GM23248 (cell line): Measurements from ENCODE around the gene PNMT. TPM values are rescaled to one million over a fixed set of nuclear protein-coding genes. Genes with fewer than 3 reads are reported as not detected.
A peak's percentile ranks its signal among the peaks of the same experiment; 100 is the strongest.

ENCODE experiments used
- DNase-seq: peaks from one replicate; pipeline ENCODE4 v3.0.0-alpha.2; 2015
- H2AFZ ChIP-seq: fragments of 200-600 bp; sonication (generic); 2 replicates; pipeline ENCODE4 v1.6.1; 2016; ENCODE audit warnings: antibody characterized with exemption
- H3F3A ChIP-seq: fragments of 200-600 bp; sonication (generic); 2 replicates; pipeline ENCODE4 v1.6.1; 2016; ENCODE audit warnings: mild to moderate bottlenecking, antibody characterized with exemption, mixed run types; ENCODE audit not compliant: insufficient read depth
- H3K27ac ChIP-seq: fragments of 200-600 bp; sonication (generic); 2 replicates; pipeline ENCODE4 v1.5.1; 2016; ENCODE audit warnings: mild to moderate bottlenecking
- H3K27me3 ChIP-seq: fragments of 200-600 bp; sonication (generic); replicated peaks from 2 replicates; pipeline ENCODE4 v1.6.1; 2016; ENCODE audit warnings: mild to moderate bottlenecking; ENCODE audit not compliant: insufficient read depth
- H3K36me3 ChIP-seq: fragments of 200-600 bp; sonication (generic); 2 replicates; pipeline ENCODE4 v1.6.1; 2016; ENCODE audit warnings: low read depth, mild to moderate bottlenecking
- H3K4me1 ChIP-seq: fragments of 200-600 bp; sonication (generic); 2 replicates; pipeline ENCODE4 v1.6.1; 2016; ENCODE audit warnings: mild to moderate bottlenecking; ENCODE audit not compliant: insufficient read depth
- H3K4me2 ChIP-seq: fragments of 200-600 bp; sonication (generic); one replicate; pipeline ENCODE4 v1.6.1; 2016; ENCODE audit warnings: mild to moderate bottlenecking; ENCODE audit not compliant: unreplicated experiment
- H3K4me3 ChIP-seq: fragments of 200-600 bp; sonication (generic); 2 replicates; pipeline ENCODE4 v1.5.1; 2016; ENCODE audit warnings: mild to moderate bottlenecking
- H3K79me2 ChIP-seq: fragments of 200-600 bp; sonication (generic); 2 replicates; pipeline ENCODE4 v1.6.1; 2016; ENCODE audit warnings: mild to moderate bottlenecking; ENCODE audit not compliant: insufficient read depth
- H3K9ac ChIP-seq: fragments of 200-600 bp; sonication (generic); 2 replicates; pipeline ENCODE4 v1.6.1; 2016; ENCODE audit warnings: mild to moderate bottlenecking
- H3K9me2 ChIP-seq: fragments of 200-600 bp; sonication (generic); 2 replicates; pipeline ENCODE4 v1.6.1; 2016; ENCODE audit warnings: mixed run types, mild to moderate bottlenecking, moderate library complexity; ENCODE audit not compliant: insufficient read depth
- H3K9me3 ChIP-seq: fragments of 200-600 bp; sonication (generic); one replicate; pipeline ENCODE4 v1.6.1; 2017; ENCODE audit warnings: low read depth
- H4K20me1 ChIP-seq: fragments of 200-600 bp; sonication (generic); 2 replicates; pipeline ENCODE4 v1.6.0; 2016; ENCODE audit not compliant: insufficient read depth
- EZH2 ChIP-seq: fragments of 200-600 bp; sonication (generic); IDR thresholded peaks from 2 replicates; pipeline ENCODE4 v1.6.1; 2018; ENCODE audit warnings: antibody characterized with exemption, mild to moderate bottlenecking; ENCODE audit not compliant: insufficient read depth, poor library complexity, severe bottlenecking
- EZH2phosphoT487 ChIP-seq: fragments of 200-600 bp; sonication (generic); IDR thresholded peaks from 2 replicates; pipeline ENCODE4 v1.6.1; 2018; ENCODE audit warnings: antibody characterized with exemption, moderate library complexity, mild to moderate bottlenecking, low read depth; ENCODE audit not compliant: insufficient read depth
- WGBS, 2 experiments: methylation state at CpG; one replicate each; pipeline ENCODE4 v1.1.6; 2015 to 2017; ENCODE audit warnings: low lambda C conversion rate in 2 of 2, low coverage in 1 of 2; ENCODE audit errors: missing lambda C conversion rate in 2 of 2; 5-methylcytosine and 5-hydroxymethylcytosine counted together
- in situ Hi-C: fragments of 300-500 bp; cut with MboI; formaldehyde crosslinking; loops from 2 replicates; pipeline ENCODE4 v1.15.0; 2020
- polyA plus RNA-seq: library from polyadenylated mRNA; unstranded; fragments of >200 nt; fragmentation: Nextera tagmentation; extraction: Ambion mirVana; gene quantifications from 2 replicates; pipeline ENCODE4 v1.2.1, GENCODE V29; 2016
- total RNA-seq: library from RNA; depleted of rRNA; stranded (reverse); fragments of >200 nt; shearing (Covaris generic); gene quantifications from 2 replicates; pipeline ENCODE4 v1.2.3, GENCODE V29; 2014

The PNMT gene
- total and polyA plus RNA-seq, 2 experiments from 2014 or later = not detected

DNA sequence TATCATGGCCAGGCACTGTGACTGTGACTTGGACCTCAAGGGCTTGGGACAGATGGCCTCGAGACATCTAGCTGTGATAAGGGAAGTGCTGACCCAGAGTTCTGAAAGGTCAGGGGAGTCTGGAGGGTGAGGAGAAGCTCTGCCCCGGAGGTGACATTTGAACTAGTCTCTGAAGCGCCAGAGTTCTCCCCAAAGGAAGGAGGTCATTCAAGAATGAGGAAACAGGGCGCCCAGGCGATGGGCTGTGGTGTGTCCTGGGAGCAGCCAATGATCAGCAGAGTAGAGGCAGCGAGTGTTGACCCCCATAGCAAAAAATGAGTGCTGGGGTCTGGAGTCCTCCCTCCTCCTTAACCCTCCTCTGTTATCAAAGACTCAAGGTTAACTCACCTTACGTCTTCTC lies 26.4 kb upstream of the PNMT start:
- DNase-seq = no peak
- Histone ChIP-seq H3K27ac (no peak overlapping the region), H3K4me1 (peaks cover 19% of the 10 kb centered on the region), H3K4me2 (no peak overlapping the region), H3K9me2 (no peaks in the 10 kb centered on the region), H3K27me3 (no peaks in the 10 kb centered on the region), H3K9ac (no peak overlapping the region), H3K79me2 (peaks cover 97% of the 10 kb centered on the region), H2AFZ (no peak overlapping the region), H3K36me3 (no peaks in the 10 kb centered on the region), H3F3A (no peaks in the 10 kb centered on the region), H3K4me3 (no peak overlapping the region), H3K9me3 (no peaks in the 10 kb centered on the region), H4K20me1 (0 out of 2 replicates have a peak, but pooled peaks cover 2% of the 10 kb centered on the region)
- in situ Hi-C loops = no loop called here
- no peak for TF ChIP-seq EZH2
- TF ChIP-seq EZH2phosphoT487 = no peak
- 89% methylated on average over 7 of the region's 7 CpGs for WGBS, 2 experiments

DNA sequence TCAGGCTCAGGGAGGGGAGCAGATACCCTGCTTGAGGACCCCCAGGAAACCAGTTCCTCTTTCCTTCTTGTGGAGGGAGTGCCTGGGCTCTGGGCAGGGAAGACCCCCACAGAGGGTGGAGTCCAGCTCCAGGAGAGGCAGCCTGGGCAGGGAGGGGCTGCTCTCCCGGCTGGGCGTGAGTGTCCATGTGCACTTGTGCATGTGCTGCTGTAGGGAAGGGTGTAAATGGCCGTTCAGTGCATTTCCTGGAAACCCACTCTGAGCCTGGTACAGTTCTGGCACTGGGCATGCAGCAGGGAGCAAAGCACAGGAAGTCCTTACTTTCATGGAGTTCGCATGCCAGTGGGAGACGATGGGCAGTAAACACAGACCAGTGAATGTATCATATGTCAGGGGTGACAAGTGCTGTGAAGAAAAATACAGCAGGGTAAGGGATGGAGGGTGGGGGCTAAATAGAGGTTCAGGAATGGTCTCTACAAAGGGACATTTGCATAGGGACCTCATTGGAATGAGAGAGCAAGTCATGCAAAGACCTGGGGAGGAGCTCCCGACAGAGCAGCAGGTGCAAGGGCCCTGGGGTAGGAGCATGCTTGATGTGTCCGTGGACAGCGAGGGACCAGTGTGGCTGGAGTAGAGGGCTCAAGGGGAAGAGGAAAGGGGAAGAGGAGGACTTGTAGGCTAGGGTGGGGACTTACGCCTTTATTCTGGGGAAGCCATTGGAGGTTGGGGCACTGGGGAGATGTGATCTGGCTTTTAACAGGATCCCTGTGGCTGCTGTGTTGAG lies 25.8 kb upstream of the PNMT start:
- DNase-seq = no peak
- H3K4me1 ChIP-seq = peaks cover 19% of the 10 kb centered on the region
- H3K27me3 ChIP-seq = no peaks in the 10 kb centered on the region
- H3K27ac ChIP-seq = no peak overlapping the region
- H3K9me3 ChIP-seq = no peaks in the 10 kb centered on the region
- TF ChIP-seq EZH2 (no peak), EZH2phosphoT487 (no peak)
- H3K79me2 ChIP-seq = peaks cover 98% of the 10 kb centered on the region
- 75 to 81% methylated on average over 9 of the region's 9 CpGs for WGBS, 2 experiments
- no peak overlapping the region for H3K4me3 ChIP-seq
- H4K20me1 ChIP-seq = 0 out of 2 replicates have a peak, but pooled peaks cover 2% of the 10 kb centered on the region
- in situ Hi-C loops = no loop called here
- H2AFZ ChIP-seq = no peak overlapping the region
- H3F3A ChIP-seq = no peaks in the 10 kb centered on the region
- no peaks in the 10 kb centered on the region for H3K36me3 ChIP-seq
- no peak overlapping the region for H3K9ac ChIP-seq
- no peaks in the 10 kb centered on the region for H3K9me2 ChIP-seq
- H3K4me2 ChIP-seq = no peak overlapping the region

DNA sequence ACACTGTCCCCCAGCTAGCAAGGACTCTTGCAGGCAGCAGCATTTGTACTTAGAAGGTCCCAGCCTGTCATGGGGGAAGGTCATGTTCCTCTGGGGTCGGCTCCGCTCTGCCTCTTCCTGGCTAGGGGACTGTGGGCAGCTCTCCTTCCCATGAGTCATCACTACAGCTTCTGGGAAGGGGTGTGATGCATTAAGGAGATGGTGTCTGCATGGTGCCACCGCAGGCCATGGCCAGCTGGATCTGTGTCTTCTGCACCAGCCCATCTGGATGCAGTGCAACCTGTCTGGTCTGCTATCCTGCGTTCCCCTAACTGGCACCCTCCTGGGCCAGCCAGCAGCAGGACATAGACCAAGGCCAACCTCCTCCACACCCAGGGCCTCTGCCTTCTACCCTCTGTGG lies 25.0 kb upstream of the PNMT start:
- H3K79me2 ChIP-seq = peaks cover 98% of the 10 kb centered on the region
- H4K20me1 ChIP-seq = 0 out of 2 replicates have a peak, but pooled peaks cover 2% of the 10 kb centered on the region
- no peaks in the 10 kb centered on the region for H3F3A ChIP-seq
- H3K4me1 ChIP-seq = peaks cover 13% of the 10 kb centered on the region
- H3K9ac ChIP-seq = no peak overlapping the region
- no peaks in the 10 kb centered on the region for H3K36me3 ChIP-seq
- H2AFZ ChIP-seq = no peak overlapping the region
- H3K4me3 ChIP-seq = no peak overlapping the region
- no peaks in the 10 kb centered on the region for H3K9me3 ChIP-seq
- H3K27ac ChIP-seq = no peak overlapping the region
- no peak overlapping the region for H3K4me2 ChIP-seq
- no peak for TF ChIP-seq EZH2
- no peak for TF ChIP-seq EZH2phosphoT487
- no peaks in the 10 kb centered on the region for H3K27me3 ChIP-seq
- peak; percentile 74 for DNase-seq
- 13 to 20% methylated on average over 4 of the region's 4 CpGs for WGBS, 2 experiments
- no peaks in the 10 kb centered on the region for H3K9me2 ChIP-seq
- in situ Hi-C loops = no loop called here

GRCh38 chr17:39647256-39647655 lies 21.0 kb upstream of the PNMT start:
- Histone ChIP-seq H3K9ac (no peak overlapping the region), H3K9me2 (no peaks in the 10 kb centered on the region), H3K4me2 (no peak overlapping the region), H3F3A (no peaks in the 10 kb centered on the region), H3K36me3 (no peaks in the 10 kb centered on the region), H3K4me3 (no peak overlapping the region), H4K20me1 (0 out of 2 replicates have a peak, but pooled peaks cover 2% of the 10 kb centered on the region), H3K9me3 (no peaks in the 10 kb centered on the region), H3K4me1 (peaks cover 5% of the 10 kb centered on the region; the same call in 1 of the 2 replicates), H3K79me2 (peaks cover 76% of the 10 kb centered on the region), H2AFZ (no peak overlapping the region), H3K27me3 (no peaks in the 10 kb centered on the region), H3K27ac (no peak overlapping the region)
- DNase-seq = no peak
- in situ Hi-C loops = no loop called here
- 64 to 66% methylated on average over 5 of the region's 5 CpGs for WGBS, 2 experiments
- TF ChIP-seq EZH2phosphoT487 (no peak), EZH2 (no peak)
